A549 (cell line): ENCODE data around the gene AREL1.

ENCODE experiments used
- CBX8 ChIP-seq: fragments of 200-600 bp; sonication (generic); IDR thresholded peaks from 2 replicates; pipeline ENCODE4 v1.6.1; 2016
- CHD2 ChIP-seq: fragments of 150-350 bp; IDR thresholded peaks from 2 replicates; pipeline ENCODE4 v1.6.1; 2014; ENCODE audit warnings: low read length; ENCODE audit not compliant: partially characterized antibody
- CTCF ChIP-seq: fragments of >200 bp; sonication (Bioruptor Twin); formaldehyde crosslinking; IDR thresholded peaks from 3 replicates; pipeline ENCODE4 v1.5.1; 2016
- FOSB ChIP-seq: fragments of 250-450 bp; sonication (Bioruptor Pico); IDR thresholded peaks from 2 replicates; pipeline ENCODE4 v1.5.0; 2020; ENCODE audit warnings: mild to moderate bottlenecking, moderate library complexity
- FOSL2 ChIP-seq, 2 experiments: fragments of 450-650 bp in 1 of 2; fragments of >200 bp in 1 of 2; sonication (Bioruptor Twin) in 1 of 2; formaldehyde crosslinking; IDR thresholded peaks; 2 replicates each; pipeline versions ENCODE4 v1.5.0 to v1.6.1; 2016 to 2020; ENCODE audit warnings: mild to moderate bottlenecking in 1 of 2, moderate library complexity in 1 of 2
- JUN ChIP-seq, 2 experiments: fragments of >200 bp; sonication (Bioruptor Twin); formaldehyde crosslinking; IDR thresholded peaks; 2 replicates in 1 of 2; 3 replicates in 1 of 2; pipeline ENCODE4 v1.6.1; 2016 to 2017
- MAFK ChIP-seq: fragments of 450-650 bp; IDR thresholded peaks from 2 replicates; pipeline ENCODE4 v1.6.1; 2014; ENCODE audit not compliant: partially characterized antibody
- MAX ChIP-seq: IDR thresholded peaks from 2 replicates; pipeline ENCODE4 v1.6.1; 2012
- MAZ ChIP-seq: fragments of 150-350 bp; IDR thresholded peaks from 2 replicates; pipeline ENCODE4 v1.6.1; 2014; ENCODE audit warnings: antibody characterized with exemption, low read depth, low read length, borderline replicate concordance
- POLR2A ChIP-seq: IDR thresholded peaks from 2 replicates; pipeline ENCODE4 v1.6.1; 2012; ENCODE audit warnings: mild to moderate bottlenecking, low read length
- RAD21 ChIP-seq, 2 experiments: fragments of >200 bp in 1 of 2; sonication (Bioruptor Twin) in 1 of 2; formaldehyde crosslinking in 1 of 2; IDR thresholded peaks in 1 of 2; conservative IDR thresholded peaks in 1 of 2; 2 replicates in 1 of 2; 3 replicates in 1 of 2; pipeline ENCODE4 v1.6.1; 2012 to 2018; ENCODE audit warnings: inconsistent platforms in 1 of 2
- REST ChIP-seq: fragments of 200-600 bp; sonication (generic); IDR thresholded peaks from 2 replicates; pipeline ENCODE4 v1.6.1; 2016; ENCODE audit warnings: antibody characterized with exemption, mild to moderate bottlenecking, moderate library complexity
- RNF2 ChIP-seq: fragments of 200-600 bp; sonication (generic); IDR thresholded peaks from 2 replicates; pipeline ENCODE4 v1.6.1; 2016; ENCODE audit warnings: low read depth, mild to moderate bottlenecking, antibody characterized with exemption, moderate library complexity, borderline replicate concordance
- SREBF2 ChIP-seq: fragments of 450-650 bp; IDR thresholded peaks from 2 replicates; pipeline ENCODE4 v1.6.1; 2014; ENCODE audit warnings: mild to moderate bottlenecking, moderate library complexity

- TF ChIP-seq CTCF: no peak
- TF ChIP-seq POLR2A: no peak; the same call in 1 of the 2 replicates
- TF ChIP-seq JUN (IDR thresholded peaks at IDR 0.05): no peak; a peak in 1 of 5 replicates
- no peak for TF ChIP-seq FOSL2 (IDR thresholded peaks at IDR 0.05)
- no peak for TF ChIP-seq FOSL2 (CRISPR knock-in tag; IDR thresholded peaks at IDR 0.05)
- no peak for TF ChIP-seq CHD2
- no peak for TF ChIP-seq SREBF2
- TF ChIP-seq MAX: no peak
- TF ChIP-seq MAZ: no peak
- TF ChIP-seq MAFK: no peak
- TF ChIP-seq FOSB (CRISPR knock-in tag): no peak
- TF ChIP-seq REST: no peak
- no peak for TF ChIP-seq RAD21 (conservative IDR thresholded peaks at IDR 0.05 in 1 of 2, IDR thresholded peaks at IDR 0.05 in 1 of 2)
- TF ChIP-seq RNF2: no peak
- no peak for TF ChIP-seq CBX8
Observed at GRCh38 chr14:74616996-74617700, 95.7 kb downstream of the AREL1 start.
